ENCODE results near the gene FAM222B.
A peak's percentile ranks its signal among the peaks of the same experiment; 100 is the strongest.

FAM222B gene

DNA sequence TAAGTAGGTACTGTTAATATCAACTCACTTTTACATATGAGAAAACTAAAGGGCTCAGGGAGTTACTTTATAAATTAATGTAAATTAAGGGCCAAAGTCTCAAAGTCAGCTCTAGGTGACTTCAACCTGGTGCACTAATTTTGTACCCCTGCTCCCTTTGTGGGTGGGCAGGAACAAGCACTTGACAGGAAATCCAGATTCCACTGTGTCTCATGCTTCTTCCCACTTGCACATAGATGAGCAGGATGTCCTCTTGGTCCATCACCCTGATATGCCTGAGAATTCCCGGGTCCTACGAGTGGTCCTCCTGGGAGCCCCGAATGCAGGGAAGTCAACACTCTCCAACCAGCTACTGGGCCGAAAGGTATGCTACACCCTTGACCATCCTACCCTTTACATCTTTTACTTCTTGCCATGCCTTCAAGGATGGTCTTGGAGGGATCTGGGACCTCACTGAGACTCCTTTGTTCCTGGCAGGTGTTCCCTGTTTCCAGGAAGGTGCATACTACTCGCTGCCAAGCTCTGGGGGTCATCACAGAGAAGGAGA, 13.5 kb upstream of the FAM222B start:
- TF ChIP-seq, protein P1, sequence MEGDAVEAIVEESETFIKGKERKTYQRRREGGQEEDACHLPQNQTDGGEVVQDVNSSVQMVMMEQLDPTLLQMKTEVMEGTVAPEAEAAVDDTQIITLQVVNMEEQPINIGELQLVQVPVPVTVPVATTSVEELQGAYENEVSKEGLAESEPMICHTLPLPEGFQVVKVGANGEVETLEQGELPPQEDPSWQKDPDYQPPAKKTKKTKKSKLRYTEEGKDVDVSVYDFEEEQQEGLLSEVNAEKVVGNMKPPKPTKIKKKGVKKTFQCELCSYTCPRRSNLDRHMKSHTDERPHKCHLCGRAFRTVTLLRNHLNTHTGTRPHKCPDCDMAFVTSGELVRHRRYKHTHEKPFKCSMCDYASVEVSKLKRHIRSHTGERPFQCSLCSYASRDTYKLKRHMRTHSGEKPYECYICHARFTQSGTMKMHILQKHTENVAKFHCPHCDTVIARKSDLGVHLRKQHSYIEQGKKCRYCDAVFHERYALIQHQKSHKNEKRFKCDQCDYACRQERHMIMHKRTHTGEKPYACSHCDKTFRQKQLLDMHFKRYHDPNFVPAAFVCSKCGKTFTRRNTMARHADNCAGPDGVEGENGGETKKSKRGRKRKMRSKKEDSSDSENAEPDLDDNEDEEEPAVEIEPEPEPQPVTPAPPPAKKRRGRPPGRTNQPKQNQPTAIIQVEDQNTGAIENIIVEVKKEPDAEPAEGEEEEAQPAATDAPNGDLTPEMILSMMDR (IDR thresholded peaks at IDR 0.05), result no peak

DNA sequence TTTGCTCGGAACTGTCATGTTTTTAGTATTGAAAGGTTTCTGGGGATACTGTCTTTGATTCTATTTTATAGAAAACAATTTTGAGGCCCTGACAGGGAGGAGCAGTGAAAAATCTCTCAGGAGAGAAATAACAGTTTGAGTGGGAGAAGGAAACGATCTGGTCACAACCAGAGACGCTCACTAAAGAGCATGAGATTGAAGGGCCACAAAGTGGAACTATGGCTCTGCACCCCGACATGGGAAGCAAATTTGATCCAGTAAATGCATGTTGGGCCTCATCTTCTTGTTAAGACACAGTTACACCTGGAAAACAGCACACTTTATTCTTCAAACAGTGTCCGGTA, 12.7 kb upstream of the FAM222B start:
- TF ChIP-seq, protein P1 (IDR thresholded peaks at IDR 0.05), result no peak

DNA sequence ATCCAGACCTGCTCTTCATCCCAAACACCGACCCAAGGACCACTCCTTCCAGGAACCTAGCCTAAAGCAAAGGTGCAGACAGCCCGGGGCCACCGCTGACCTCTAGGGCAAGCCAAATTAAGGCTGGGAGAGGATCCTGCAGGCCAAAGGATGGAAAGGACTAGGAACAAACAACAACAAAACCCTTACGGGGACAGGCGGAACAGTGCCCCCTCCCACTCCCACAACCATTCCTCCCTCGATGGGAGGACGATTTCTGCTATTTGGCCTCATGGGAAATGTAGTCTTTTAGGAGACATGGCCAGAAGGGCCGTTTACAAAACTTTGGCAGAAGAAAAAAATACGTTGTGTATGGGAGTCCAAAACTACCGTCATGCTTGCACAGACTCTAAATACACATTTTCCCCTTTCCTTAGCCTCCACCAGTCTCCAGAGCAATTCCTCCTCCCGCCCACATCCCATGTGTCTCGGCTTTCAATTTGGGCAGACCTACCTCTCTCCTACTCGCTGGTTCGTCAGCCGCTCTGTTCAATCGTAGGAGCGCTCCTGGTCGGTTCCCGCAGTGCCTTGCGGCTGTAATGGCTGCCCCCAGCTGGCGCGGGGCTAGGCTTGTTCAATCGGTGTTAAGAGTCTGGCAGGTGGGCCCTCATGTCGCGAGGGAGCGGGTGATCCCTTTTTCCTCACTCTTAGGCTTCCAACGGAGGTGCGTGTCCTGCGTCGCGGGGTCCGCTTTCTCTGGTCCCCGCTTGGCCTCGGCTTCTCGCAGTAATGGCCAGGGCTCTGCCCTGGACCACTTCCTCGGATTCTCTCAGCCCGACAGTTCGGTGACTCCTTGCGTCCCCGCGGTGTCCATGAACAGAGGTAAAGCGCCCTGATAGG, 12.1 kb upstream of the FAM222B start, which contains the start of gene ERAL1:
TSS of gene ERAL1 (plus strand) at position 560 of the 879 bp plus-strand sequence. CDS start at position 579, 19 bp downstream.
- TF ChIP-seq, protein P1 (IDR thresholded peaks at IDR 0.05), result no peak

DNA sequence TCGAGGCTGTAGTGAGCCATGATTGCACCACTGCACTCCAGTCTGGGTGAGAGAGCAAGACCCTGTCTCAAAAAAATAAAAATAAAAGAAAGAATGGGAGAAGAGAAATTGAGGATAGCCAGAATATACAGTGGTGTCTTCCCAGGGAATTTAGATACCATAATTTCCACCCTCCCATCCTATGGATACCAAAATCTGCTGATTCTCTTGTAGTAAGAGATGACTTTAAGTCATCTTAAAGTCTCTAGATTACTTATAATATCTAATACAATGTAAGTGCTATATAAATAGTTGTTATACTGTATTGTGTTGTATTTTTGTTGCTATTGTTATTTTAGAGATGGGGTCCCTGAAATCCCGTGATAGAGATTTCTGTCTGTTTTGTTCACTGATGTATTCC, 10.7 kb upstream of the FAM222B start:
- TF ChIP-seq, protein P1 (IDR thresholded peaks at IDR 0.05), result no peak

DNA sequence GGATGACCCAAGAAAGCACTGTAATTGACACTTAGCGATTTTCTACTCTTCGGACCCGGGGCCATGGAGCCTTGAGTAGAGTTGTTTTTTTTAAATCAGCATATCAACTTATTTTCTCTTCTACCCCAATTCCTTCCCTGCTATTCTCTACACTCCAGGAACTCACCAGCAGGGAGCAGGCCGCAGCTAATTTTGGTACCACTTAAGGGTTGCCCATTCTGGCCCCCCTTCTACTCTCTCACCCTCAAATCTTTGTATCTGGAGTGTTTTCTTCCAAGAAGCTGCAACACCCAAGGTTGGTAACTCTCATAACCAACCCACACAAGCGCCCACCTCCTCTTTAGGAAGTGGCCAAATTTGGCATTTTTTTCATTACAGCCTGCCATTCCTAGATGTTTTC, 6.7 kb upstream of the FAM222B start:
- TF ChIP-seq, protein P1 (IDR thresholded peaks at IDR 0.05), result no peak

DNA sequence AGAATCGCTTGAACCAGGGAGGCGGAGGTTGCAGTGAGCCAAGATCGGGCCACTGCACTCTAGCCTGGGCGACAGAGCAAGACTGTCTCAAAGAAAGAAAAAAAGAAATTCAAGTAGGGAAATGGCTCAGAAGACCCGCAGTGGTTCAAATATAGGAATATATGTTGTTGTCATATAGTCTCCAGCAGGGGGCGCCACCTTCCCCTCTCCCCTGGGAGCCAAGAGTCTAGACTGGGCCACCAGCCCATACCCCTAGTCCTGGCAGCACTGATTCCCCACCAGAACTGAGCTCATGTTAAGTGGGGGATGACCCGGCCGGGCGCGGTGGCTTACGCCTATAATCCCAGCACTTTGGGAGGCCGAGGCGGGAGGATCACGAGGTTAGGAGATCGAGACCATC, 6.1 kb upstream of the FAM222B start:
- TF ChIP-seq, protein P1 (IDR thresholded peaks at IDR 0.05), result peak; percentile 44; the same call in 1 of the 2 replicates

DNA sequence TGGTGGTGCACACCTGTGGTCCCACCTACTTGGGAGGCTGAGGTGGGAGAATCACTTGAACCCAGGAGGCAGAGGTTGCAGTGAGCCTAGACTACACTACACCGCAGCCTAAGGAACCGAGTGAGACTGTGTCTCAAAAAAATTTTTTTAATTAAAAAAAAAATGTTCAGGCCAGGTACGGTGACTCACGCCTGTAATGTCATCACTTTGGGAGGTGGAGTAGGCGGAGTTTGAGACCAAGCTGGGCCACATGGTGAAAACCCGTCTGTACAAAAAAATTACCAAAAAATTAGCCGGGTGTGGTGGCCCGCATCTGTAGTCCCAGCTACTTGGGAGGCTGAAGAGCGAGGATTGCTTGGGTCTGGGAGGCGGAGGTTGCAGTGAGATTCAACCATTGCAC, 3.6 kb upstream of the FAM222B start:
- TF ChIP-seq, protein P1 (IDR thresholded peaks at IDR 0.05), result no peak

Measured in LNCAP (cell line).